ENCODE measurements around the gene GNGT2. TPM values are rescaled to one million over a fixed set of nuclear protein-coding genes. Genes with fewer than 3 reads are reported as not detected.

GNGT2 gene
- total RNA-seq, 4 donors from 2014 or later, result 4.2 TPM; not detected in 3

GRCh38 chr17:49223517-49224197 is 13.3 kb upstream of the GNGT2 start:
- TF ChIP-seq CTCF (IDR thresholded peaks at IDR 0.05; ENCODE audit: low read depth), result no peak

- no peak for TF ChIP-seq CTCF (IDR thresholded peaks at IDR 0.05; ENCODE audit: low read depth)
These were observed 12.8 kb upstream of the GNGT2 start for GRCh38 chr17:49223168-49223516.

GRCh38 chr17:49219987-49220386 is 9.6 kb upstream of the GNGT2 start:
- TF ChIP-seq CTCF (IDR thresholded peaks at IDR 0.05; ENCODE audit: low read depth), result no peak

- no peak for TF ChIP-seq CTCF (IDR thresholded peaks at IDR 0.05; ENCODE audit: low read depth)
These were observed 8.9 kb upstream of the GNGT2 start for GRCh38 chr17:49218941-49219913.

GRCh38 chr17:49217651-49218413 is 7.5 kb upstream of the GNGT2 start:
- TF ChIP-seq CTCF (IDR thresholded peaks at IDR 0.05; ENCODE audit: low read depth), result no peak

- TF ChIP-seq CTCF (IDR thresholded peaks at IDR 0.05; ENCODE audit: low read depth), result no peak
These were observed 6.7 kb upstream of the GNGT2 start for GRCh38 chr17:49216953-49217650.
